HG03520 (cell line): ENCODE measurements around the gene GLT6D1.
"Not testable (repeated sequence)": the region's sequence is repeated elsewhere in the genome, so short reads cannot be mapped to it uniquely, and the experiment has no call there.

Source experiments
- ATAC-seq: cut with Tn5 transposase; IDR thresholded peaks from one replicate; pipeline ENCODE4 v1.9.1; 2021; ENCODE audit warnings: mild to moderate bottlenecking, moderate library complexity; ENCODE audit not compliant: unreplicated experiment

GLT6D1 gene

GRCh38 chr9:135639196-135639595, at the start of gene GLT6D1:
TSS of gene GLT6D1 (minus strand) at chr9:135639540. CDS start at chr9:135639187, 353 bp downstream.
- no peak for ATAC-seq

GRCh38 chr9:135689011-135689410, 49.7 kb upstream of the GLT6D1 start:
- no peak for ATAC-seq

- no peak for ATAC-seq
These were observed 47.9 kb upstream of the GLT6D1 start for GRCh38 chr9:135687216-135687615.

- no peak for ATAC-seq
These were observed 45.4 kb upstream of the GLT6D1 start for GRCh38 chr9:135684691-135685090.

GRCh38 chr9:135683401-135684034, 44.2 kb upstream of the GLT6D1 start:
- no peak for ATAC-seq

- ATAC-seq, result no peak
These were observed 41.8 kb upstream of the GLT6D1 start for GRCh38 chr9:135681161-135681560.

- ATAC-seq, result no peak
These were observed 40.7 kb upstream of the GLT6D1 start for GRCh38 chr9:135680056-135680455.

GRCh38 chr9:135678236-135679017, 39.1 kb upstream of the GLT6D1 start:
- no peak for ATAC-seq

GRCh38 chr9:135677641-135678168, 38.4 kb upstream of the GLT6D1 start:
- ATAC-seq, result no peak

GRCh38 chr9:135676891-135677290, 37.6 kb upstream of the GLT6D1 start:
- ATAC-seq, result no peak

- no peak for ATAC-seq
These were observed 35.6 kb upstream of the GLT6D1 start for GRCh38 chr9:135674977-135675376.

- no peak for ATAC-seq
These were observed 34.6 kb upstream of the GLT6D1 start for GRCh38 chr9:135673941-135674340.

- not testable (repeated sequence) for ATAC-seq
These were observed 33.4 kb upstream of the GLT6D1 start for GRCh38 chr9:135672786-135673185.

GRCh38 chr9:135671591-135672041, 32.3 kb upstream of the GLT6D1 start:
- no peak for ATAC-seq

- ATAC-seq, result no peak
These were observed 31.6 kb upstream of the GLT6D1 start for GRCh38 chr9:135670721-135671590.

- ATAC-seq, result no peak
These were observed 30.4 kb upstream of the GLT6D1 start for GRCh38 chr9:135669616-135670285.

- ATAC-seq, result not testable (repeated sequence)
These were observed 29.7 kb upstream of the GLT6D1 start for GRCh38 chr9:135669018-135669417.

- ATAC-seq, result no peak
These were observed 28.2 kb upstream of the GLT6D1 start for GRCh38 chr9:135667463-135668001.

GRCh38 chr9:135666534-135667462, 27.5 kb upstream of the GLT6D1 start:
- ATAC-seq, result no peak
